Stimulated activated effector memory CD8-positive, alpha-beta T cell treated with anti-CD3 and anti-CD28 coated beads, Interleukin-12 subunit alpha, Interleukin-12 subunit beta, amount 100 ng/mL, for 72 hours (primary cell): ENCODE data around the gene SPRY1.

Experiments
- ATAC-seq: fragments of 150-1000 bp; cut with Tn5 transposase; 2 replicates; pipeline ENCODE4 v1.10.0; 2021
- DNase-seq, 2 donors: peaks; one replicate each; pipeline ENCODE4 v3.0.0; 2021 to 2022; ENCODE audit warnings: low spot score in 2 of 2
- H3K27ac Mint-ChIP-seq: one replicate; pipeline ENCODE4 v1.8.0; 2022; ENCODE audit warnings: mild to moderate bottlenecking, mixed read lengths
- H3K36me3 Mint-ChIP-seq: one replicate; pipeline ENCODE4 v1.8.0; 2022; ENCODE audit warnings: mild to moderate bottlenecking, mixed read lengths
- H3K4me1 Mint-ChIP-seq: one replicate; pipeline ENCODE4 v1.8.0; 2022; ENCODE audit warnings: mixed read lengths
- H3K4me3 Mint-ChIP-seq: one replicate; pipeline ENCODE4 v1.8.0; 2022; ENCODE audit warnings: mild to moderate bottlenecking, mixed read lengths
- H3K9me3 Mint-ChIP-seq: one replicate; pipeline ENCODE4 v1.8.0; 2022; ENCODE audit warnings: mixed read lengths

Gene SPRY1

GRCh38 chr4:123396307-123397143 is at the start of gene SPRY1:
TSS of gene SPRY1 (plus strand) at chr4:123396795. CDS start at chr4:123401592, 4,797 bp downstream.
- Mint-ChIP-seq H3K27ac (peak within 1 kb of the TSS; percentile 92), H3K4me3 (peak within 1 kb of the TSS; percentile 86), H3K4me1 (peaks cover 22% of the 10 kb centered on the region), H3K9me3 (no peaks in the 10 kb centered on the region), H3K36me3 (peaks cover 46% of the 10 kb centered on the region)
- DNase-seq (peak; percentile 45 to 81), ATAC-seq (peak; percentile 69)

- Mint-ChIP-seq H3K9me3 (no peaks in the 10 kb centered on the region), H3K4me1 (no peaks in the 10 kb centered on the region), H3K4me3 (no peak overlapping the region)
Observed at GRCh38 chr4:123346951-123347350, 49.6 kb upstream of the SPRY1 start.

GRCh38 chr4:123348946-123349345 is 47.6 kb upstream of the SPRY1 start:
- no peak for DNase-seq
- H3K36me3 Mint-ChIP-seq, result no peaks in the 10 kb centered on the region
- no peak overlapping the region for H3K27ac Mint-ChIP-seq
- no peak overlapping the region for H3K4me3 Mint-ChIP-seq
- ATAC-seq, result no peak
- H3K4me1 Mint-ChIP-seq, result no peaks in the 10 kb centered on the region
- no peaks in the 10 kb centered on the region for H3K9me3 Mint-ChIP-seq

More at GRCh38 chr4:123346951-123347350, 49.6 kb upstream of the SPRY1 start:
- DNase-seq, result no peak
- no peak for ATAC-seq
- H3K27ac Mint-ChIP-seq, result no peak overlapping the region
- H3K36me3 Mint-ChIP-seq, result no peaks in the 10 kb centered on the region

- Mint-ChIP-seq H3K4me1 (no peaks in the 10 kb centered on the region), H3K9me3 (no peaks in the 10 kb centered on the region), H3K36me3 (no peaks in the 10 kb centered on the region), H3K4me3 (no peak overlapping the region), H3K27ac (no peak overlapping the region)
- ATAC-seq (no peak), DNase-seq (no peak)
Observed at GRCh38 chr4:123349421-123350190, 47.0 kb upstream of the SPRY1 start.

- DNase-seq (no peak), ATAC-seq (no peak)
- no peak overlapping the region for H3K27ac Mint-ChIP-seq
- H3K4me3 Mint-ChIP-seq, result no peak overlapping the region
- H3K4me1 Mint-ChIP-seq, result no peaks in the 10 kb centered on the region
- H3K9me3 Mint-ChIP-seq, result no peaks in the 10 kb centered on the region
- no peaks in the 10 kb centered on the region for H3K36me3 Mint-ChIP-seq
Observed at GRCh38 chr4:123350191-123350544, 46.4 kb upstream of the SPRY1 start.

- DNase-seq (no peak), ATAC-seq (no peak)
- Mint-ChIP-seq H3K9me3 (no peaks in the 10 kb centered on the region), H3K4me1 (no peaks in the 10 kb centered on the region), H3K27ac (no peak overlapping the region), H3K4me3 (no peak overlapping the region), H3K36me3 (no peaks in the 10 kb centered on the region)
Observed at GRCh38 chr4:123350726-123351125, 45.9 kb upstream of the SPRY1 start.

GRCh38 chr4:123351713-123352112 is 44.9 kb upstream of the SPRY1 start:
- no peak for DNase-seq
- no peak overlapping the region for H3K4me3 Mint-ChIP-seq
- H3K36me3 Mint-ChIP-seq, result no peaks in the 10 kb centered on the region
- no peaks in the 10 kb centered on the region for H3K9me3 Mint-ChIP-seq
- H3K4me1 Mint-ChIP-seq, result no peaks in the 10 kb centered on the region
- ATAC-seq, result no peak
- H3K27ac Mint-ChIP-seq, result no peak overlapping the region

GRCh38 chr4:123352240-123352945 is 44.2 kb upstream of the SPRY1 start:
- no peak for ATAC-seq
- H3K36me3 Mint-ChIP-seq, result no peaks in the 10 kb centered on the region
- H3K9me3 Mint-ChIP-seq, result no peaks in the 10 kb centered on the region
- no peaks in the 10 kb centered on the region for H3K4me1 Mint-ChIP-seq
- no peak for DNase-seq
- H3K4me3 Mint-ChIP-seq, result no peak overlapping the region
- H3K27ac Mint-ChIP-seq, result no peak overlapping the region

- no peak overlapping the region for H3K27ac Mint-ChIP-seq
- ATAC-seq (no peak), DNase-seq (no peak)
- H3K9me3 Mint-ChIP-seq, result no peaks in the 10 kb centered on the region
- no peaks in the 10 kb centered on the region for H3K36me3 Mint-ChIP-seq
- H3K4me1 Mint-ChIP-seq, result no peaks in the 10 kb centered on the region
- H3K4me3 Mint-ChIP-seq, result no peak overlapping the region
Observed at GRCh38 chr4:123352966-123353365, 43.6 kb upstream of the SPRY1 start.

GRCh38 chr4:123353656-123354055 is 42.9 kb upstream of the SPRY1 start:
- H3K9me3 Mint-ChIP-seq, result no peaks in the 10 kb centered on the region

GRCh38 chr4:123354701-123355100 is 41.9 kb upstream of the SPRY1 start:
- no peak for DNase-seq
- no peak overlapping the region for H3K27ac Mint-ChIP-seq
- H3K36me3 Mint-ChIP-seq, result no peaks in the 10 kb centered on the region
- H3K4me1 Mint-ChIP-seq, result no peaks in the 10 kb centered on the region
- ATAC-seq, result peak; percentile 14
- no peak overlapping the region for H3K4me3 Mint-ChIP-seq
- no peaks in the 10 kb centered on the region for H3K9me3 Mint-ChIP-seq

More at GRCh38 chr4:123353656-123354055, 42.9 kb upstream of the SPRY1 start:
- ATAC-seq, result no peak
- DNase-seq, result no peak
- Mint-ChIP-seq H3K4me1 (no peaks in the 10 kb centered on the region), H3K4me3 (no peak overlapping the region), H3K27ac (no peak overlapping the region), H3K36me3 (no peaks in the 10 kb centered on the region)

- no peaks in the 10 kb centered on the region for H3K9me3 Mint-ChIP-seq
- no peak for DNase-seq
- no peaks in the 10 kb centered on the region for H3K4me1 Mint-ChIP-seq
- H3K36me3 Mint-ChIP-seq, result no peaks in the 10 kb centered on the region
- ATAC-seq, result no peak
- no peak overlapping the region for H3K4me3 Mint-ChIP-seq
- no peak overlapping the region for H3K27ac Mint-ChIP-seq
Observed at GRCh38 chr4:123356921-123357320, 39.7 kb upstream of the SPRY1 start.

- ATAC-seq (no peak), DNase-seq (no peak)
- no peak overlapping the region for H3K4me3 Mint-ChIP-seq
- no peaks in the 10 kb centered on the region for H3K36me3 Mint-ChIP-seq
- H3K27ac Mint-ChIP-seq, result no peak overlapping the region
- H3K9me3 Mint-ChIP-seq, result no peaks in the 10 kb centered on the region
- H3K4me1 Mint-ChIP-seq, result no peaks in the 10 kb centered on the region
Observed at GRCh38 chr4:123359449-123360315, 36.9 kb upstream of the SPRY1 start.

- no peak for ATAC-seq
- Mint-ChIP-seq H3K4me1 (no peaks in the 10 kb centered on the region), H3K4me3 (no peak overlapping the region), H3K27ac (no peak overlapping the region), H3K9me3 (no peaks in the 10 kb centered on the region), H3K36me3 (no peaks in the 10 kb centered on the region)
- DNase-seq, result no peak
Observed at GRCh38 chr4:123361195-123361861, 35.3 kb upstream of the SPRY1 start.
